Measurements from ENCODE around the gene LILRB5.
"Not testable (repeated sequence)": the region's sequence is repeated elsewhere in the genome, so short reads cannot be mapped to it uniquely, and the experiment has no call there.

Gene LILRB5

DNA sequence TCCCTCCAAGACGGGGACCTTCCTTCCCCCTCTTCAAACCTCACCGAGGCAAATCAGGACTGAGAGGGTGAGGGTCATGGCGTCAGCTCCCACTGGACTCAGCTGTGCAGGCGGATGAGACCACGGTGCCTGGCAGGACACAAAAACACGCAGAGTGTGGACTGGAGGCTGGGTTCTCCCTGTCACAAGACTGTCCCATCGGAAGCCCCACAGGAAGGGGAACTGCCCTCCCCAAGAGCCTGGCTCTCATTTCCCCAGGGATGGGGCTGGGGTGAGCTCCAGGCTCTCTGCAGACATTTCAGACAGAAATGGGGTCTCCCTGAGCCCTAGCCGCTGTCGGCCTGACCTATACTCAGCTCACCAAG lies at the start of gene LILRB5:
TSS of gene LILRB5 (minus strand) at position 158 of the 365 bp plus-strand sequence. CDS start at position 78, 80 bp downstream.
- no peak for DNase-seq (ENCODE audit: low spot score)

GRCh38 chr19:54305141-54305540 lies 48.1 kb upstream of the LILRB5 start:
- DNase-seq (ENCODE audit: low spot score), result no peak

DNA sequence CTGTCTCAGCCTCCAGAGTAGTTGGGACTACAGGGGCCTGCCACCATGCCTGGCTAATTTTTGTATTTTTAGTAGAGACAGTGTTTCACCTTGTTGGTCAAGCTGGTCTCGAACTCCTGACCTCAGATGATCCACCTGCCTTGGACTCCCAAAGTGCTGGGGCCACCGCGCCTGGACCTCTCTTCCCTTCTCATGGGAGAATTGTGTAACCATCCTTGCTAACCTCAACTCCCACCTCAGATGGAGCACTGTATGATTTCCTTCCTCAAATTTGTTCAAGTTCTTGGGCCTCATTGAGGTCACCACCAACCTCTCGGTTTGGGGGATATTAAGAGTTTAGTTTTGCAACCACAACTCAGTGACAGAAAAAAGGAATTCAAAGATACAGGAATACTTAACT lies 45.2 kb upstream of the LILRB5 start:
- DNase-seq (ENCODE audit: low spot score), result no peak

- DNase-seq (ENCODE audit: low spot score), result no peak
Observed at GRCh38 chr19:54299515-54299914, 42.4 kb upstream of the LILRB5 start.

- DNase-seq (ENCODE audit: low spot score), result no peak
Observed at GRCh38 chr19:54299126-54299498, 42.0 kb upstream of the LILRB5 start.

GRCh38 chr19:54298357-54299125 lies 41.5 kb upstream of the LILRB5 start:
- DNase-seq (ENCODE audit: low spot score), result no peak

- DNase-seq (ENCODE audit: low spot score), result no peak
Observed at GRCh38 chr19:54297759-54298305, 40.8 kb upstream of the LILRB5 start.

DNA sequence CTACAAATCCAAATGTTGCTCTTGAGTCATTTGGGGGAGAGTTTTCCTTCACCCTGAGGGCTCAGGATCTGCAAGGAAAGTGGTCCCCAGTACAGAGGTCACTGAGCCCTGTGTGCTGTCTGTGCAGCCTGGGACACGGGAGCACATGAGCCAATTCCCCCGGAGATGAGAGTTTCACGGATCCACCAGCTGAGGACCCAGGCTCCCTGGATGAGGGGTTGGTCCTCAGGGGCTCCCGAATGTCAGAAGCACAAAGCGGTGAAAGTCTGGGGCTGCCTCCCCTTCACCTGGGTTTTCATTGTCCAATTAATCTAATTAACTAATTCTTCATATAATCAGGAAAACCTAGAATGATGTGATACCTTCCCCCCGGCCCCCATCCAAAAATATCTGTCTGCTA lies 37.5 kb upstream of the LILRB5 start:
- no peak for DNase-seq (ENCODE audit: low spot score)

DNA sequence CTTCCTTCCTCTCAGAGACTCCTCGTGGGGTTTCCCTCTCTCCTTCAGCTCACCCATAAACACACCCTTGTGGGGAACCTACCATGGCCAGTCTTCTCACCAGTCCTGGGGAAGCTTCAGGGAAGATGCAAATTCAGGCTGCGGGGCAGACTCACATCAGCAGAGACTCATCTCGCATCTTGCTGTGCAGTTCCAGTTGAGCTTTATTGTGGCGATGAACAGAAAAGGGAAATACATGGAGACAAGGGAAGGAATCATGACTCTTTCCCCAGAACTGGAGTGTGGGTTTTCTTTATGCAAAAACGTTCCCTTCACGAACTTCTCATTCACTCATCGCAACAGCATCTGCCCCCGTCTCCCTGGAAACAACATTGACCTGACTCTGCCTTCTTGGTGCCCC lies 32.1 kb upstream of the LILRB5 start:
- DNase-seq (ENCODE audit: low spot score), result not testable (repeated sequence)

- DNase-seq (ENCODE audit: low spot score), result no peak
Observed at GRCh38 chr19:54287456-54287855, 30.4 kb upstream of the LILRB5 start.

- not testable (repeated sequence) for DNase-seq (ENCODE audit: low spot score)
Observed at GRCh38 chr19:54286283-54286682, 29.2 kb upstream of the LILRB5 start.

GRCh38 chr19:54285427-54286056 lies 28.5 kb upstream of the LILRB5 start:
- not testable (repeated sequence) for DNase-seq (ENCODE audit: low spot score)

DNA sequence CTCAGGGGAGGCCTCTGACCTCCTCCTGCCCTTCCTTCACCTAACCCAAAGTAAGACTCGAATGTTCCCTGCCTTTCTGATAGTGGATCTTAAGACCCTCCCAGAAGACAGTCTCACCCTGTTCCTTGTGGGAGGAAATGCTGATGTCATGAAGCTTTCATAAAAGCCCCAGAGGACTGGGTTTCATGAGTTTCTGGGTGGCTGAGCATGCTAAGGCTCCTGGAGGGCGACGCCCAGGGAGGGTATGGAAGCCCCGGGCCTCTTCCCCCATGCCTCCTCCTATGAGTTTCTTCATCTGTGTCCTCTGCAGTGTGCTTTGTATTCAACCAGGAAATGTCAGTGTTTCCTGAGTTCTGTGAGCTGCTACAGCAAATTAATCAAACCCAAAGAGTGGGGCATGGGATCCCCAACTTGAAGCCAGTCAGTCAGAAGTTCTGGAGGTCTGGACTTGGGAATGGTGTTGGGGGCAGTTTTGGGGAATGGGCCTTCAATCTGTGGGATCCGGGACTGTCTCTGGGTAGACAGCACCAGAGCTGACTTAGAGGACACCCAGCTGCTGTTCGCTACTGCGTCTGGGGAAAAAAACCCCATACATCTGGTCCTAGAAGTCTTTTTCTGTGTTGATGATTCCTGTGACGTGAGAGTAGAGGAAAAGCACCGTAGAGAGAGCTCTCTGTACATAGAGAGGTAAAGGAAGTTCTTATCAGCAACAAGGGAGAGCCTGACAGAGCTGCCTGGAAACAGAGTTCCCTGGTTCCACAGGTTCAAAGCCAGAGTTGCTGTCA lies 25.8 kb upstream of the LILRB5 start:
- DNase-seq (ENCODE audit: low spot score), result no peak

- not testable (repeated sequence) for DNase-seq (ENCODE audit: low spot score)
Observed at GRCh38 chr19:54281729-54282075, 24.6 kb upstream of the LILRB5 start.

- no peak for DNase-seq (ENCODE audit: low spot score)
Observed at GRCh38 chr19:54281007-54281728, 24.1 kb upstream of the LILRB5 start, which contains the start of gene LILRB2. LILRB2 (minus strand) TSS chr19:54281110; CDS start chr19:54280496, 614 bp downstream.

- not testable (repeated sequence) for DNase-seq (ENCODE audit: low spot score)
Observed at GRCh38 chr19:54280441-54280840, 23.4 kb upstream of the LILRB5 start.

DNA sequence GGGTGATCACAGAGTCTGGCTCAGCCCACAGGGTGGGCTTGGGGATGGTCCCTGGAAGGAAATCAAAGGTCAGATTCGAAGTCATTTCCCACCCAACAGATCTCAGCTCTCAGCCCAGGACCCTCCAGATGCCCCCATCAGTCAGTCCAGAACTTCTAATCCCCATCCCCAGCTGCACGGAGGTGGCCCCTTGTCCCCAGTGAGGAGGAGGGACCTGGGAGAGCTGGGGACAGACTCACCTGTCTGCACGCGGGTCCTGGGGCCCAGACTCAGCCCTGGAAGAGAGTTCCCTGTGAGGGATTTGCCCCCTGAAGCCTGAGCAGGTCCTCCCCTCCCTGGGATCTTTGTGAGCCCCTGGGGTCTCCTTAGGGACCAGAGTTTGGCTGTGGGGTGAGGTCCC lies 23.0 kb upstream of the LILRB5 start:
- DNase-seq (ENCODE audit: low spot score), result not testable (repeated sequence)

DNA sequence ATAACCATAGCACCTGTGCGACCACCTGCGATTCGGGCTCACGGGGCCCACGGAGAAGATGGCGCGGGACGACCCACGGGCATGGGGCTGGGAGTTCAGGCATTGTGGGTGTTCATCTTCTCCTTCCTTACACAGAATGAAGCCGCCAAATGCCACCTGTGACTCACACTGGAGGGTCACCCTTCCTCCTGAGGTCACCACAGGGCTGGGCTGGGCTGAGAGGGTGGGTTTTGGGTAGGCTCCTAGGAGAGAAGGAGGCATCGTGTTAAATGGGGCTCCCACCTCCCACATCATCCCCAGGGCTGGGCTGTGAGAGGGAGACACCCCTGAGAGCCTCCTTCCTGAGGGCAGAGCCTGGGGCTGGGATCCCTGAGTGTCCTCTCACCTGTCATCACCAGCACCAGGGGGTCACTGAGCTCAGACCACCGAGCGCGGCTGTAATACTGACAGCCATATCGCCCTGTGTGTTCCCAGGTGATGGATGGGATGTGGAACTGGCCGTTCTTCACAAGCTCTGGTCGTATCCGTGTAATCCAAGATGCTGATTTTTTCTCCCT lies 22.4 kb upstream of the LILRB5 start:
- no peak for DNase-seq (ENCODE audit: low spot score)

GRCh38 chr19:54278571-54279195 lies 21.6 kb upstream of the LILRB5 start:
- DNase-seq (ENCODE audit: low spot score), result not testable (repeated sequence)

DNA sequence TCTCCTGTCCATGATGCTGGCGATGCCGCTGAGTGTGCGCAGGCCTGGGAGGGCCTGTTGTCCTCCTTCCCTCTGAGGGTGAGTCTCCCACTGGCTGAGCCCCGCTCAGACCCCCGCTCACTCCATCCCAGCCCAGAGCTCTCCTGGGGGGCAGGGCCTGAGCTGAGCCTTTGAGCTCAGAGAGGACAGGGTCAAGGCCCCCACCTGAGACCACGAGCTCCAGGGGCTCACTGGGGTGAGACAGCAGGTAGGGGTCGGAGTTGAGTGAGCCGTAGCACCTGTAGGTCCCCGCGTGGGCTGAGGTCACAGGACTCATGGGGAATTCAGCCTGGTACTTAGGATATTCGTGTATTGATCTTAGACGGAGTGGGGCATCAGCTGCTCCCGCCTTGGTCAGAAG lies 21.0 kb upstream of the LILRB5 start:
- DNase-seq (ENCODE audit: low spot score), result not testable (repeated sequence)

- not testable (repeated sequence) for DNase-seq (ENCODE audit: low spot score)
Observed at GRCh38 chr19:54277111-54277615, 20.1 kb upstream of the LILRB5 start.

Measured in CD4-positive, alpha-beta T cell treated with Interleukin-2 at 100 ng/mL for 4 hours (primary cell).